Astrocyte of the spinal cord (primary cell): ENCODE results near the gene ZIK1.
A peak's percentile ranks its signal among the peaks of the same experiment; 100 is the strongest.

Experiments
- DNase-seq: peaks from one replicate; pipeline ENCODE4 v3.0.0; 2011; ENCODE audit warnings: low read depth, low spot score
- H3K4me3 ChIP-seq: 2 replicates; pipeline ENCODE4 v1.5.1; 2011; ENCODE audit warnings: low read depth, mild to moderate bottlenecking, low read length, moderate library complexity
- in situ Hi-C: cut with HindIII; loops from 2 replicates; pipeline ENCODE4 v1.10.0; 2017; ENCODE audit warnings: low sequenced_read_pairs
- TF ChIP-seq, protein P1 (sequence below): IDR thresholded peaks from 2 replicates; pipeline ENCODE4 v1.5.1; 2012; ENCODE audit warnings: low read depth, mild to moderate bottlenecking, low read length, inconsistent platforms

The ZIK1 gene

DNA sequence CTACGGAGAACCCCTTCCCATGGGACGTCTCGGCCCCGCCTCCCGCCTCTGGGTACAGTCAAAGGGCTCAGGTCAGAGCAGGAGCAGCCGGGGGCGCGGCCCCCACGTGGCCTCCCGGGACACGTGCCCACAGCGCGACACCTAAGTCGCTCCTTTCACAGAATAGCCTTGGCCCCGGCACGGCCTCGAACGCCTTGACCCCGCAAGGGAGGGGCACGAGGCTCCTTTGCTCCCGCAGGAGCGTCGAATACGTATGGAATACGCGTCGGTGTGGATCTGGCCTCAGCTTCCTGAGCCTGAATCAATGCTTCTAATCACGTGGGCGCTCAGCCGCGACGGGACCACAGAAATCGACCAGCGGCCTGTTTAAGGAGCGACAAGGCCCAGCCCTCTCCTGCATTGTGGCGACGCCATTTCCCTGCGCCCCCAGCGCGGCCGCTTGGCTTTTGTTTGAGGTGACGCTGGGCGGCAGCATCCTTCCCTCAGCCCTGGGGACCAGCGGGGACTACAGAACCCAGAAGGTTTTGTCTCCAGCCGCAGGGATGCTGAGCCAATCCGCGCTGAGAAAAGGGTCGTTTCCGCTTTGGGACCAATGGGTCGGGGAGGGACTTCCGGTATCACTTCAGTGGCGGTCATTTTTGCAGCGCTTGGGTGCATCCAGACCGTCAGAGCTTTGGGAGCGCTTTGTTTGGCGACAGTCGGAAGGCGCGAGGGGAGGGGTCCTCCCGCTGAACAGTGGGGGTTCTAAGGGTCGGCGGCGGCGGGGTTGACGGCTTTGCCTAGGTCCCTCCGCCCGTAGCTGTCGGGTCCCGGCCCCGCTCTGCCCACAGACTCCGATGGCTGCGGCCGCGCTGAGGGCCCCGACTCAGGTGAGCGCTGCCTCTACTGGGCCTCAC is at the start of gene ZIK1:
ZIK1 (plus strand) TSS at position 625 of the 896 bp plus-strand sequence; CDS start at position 837, 212 bp downstream.
- in situ Hi-C loops, result no loop called here
- TF ChIP-seq, protein P1, sequence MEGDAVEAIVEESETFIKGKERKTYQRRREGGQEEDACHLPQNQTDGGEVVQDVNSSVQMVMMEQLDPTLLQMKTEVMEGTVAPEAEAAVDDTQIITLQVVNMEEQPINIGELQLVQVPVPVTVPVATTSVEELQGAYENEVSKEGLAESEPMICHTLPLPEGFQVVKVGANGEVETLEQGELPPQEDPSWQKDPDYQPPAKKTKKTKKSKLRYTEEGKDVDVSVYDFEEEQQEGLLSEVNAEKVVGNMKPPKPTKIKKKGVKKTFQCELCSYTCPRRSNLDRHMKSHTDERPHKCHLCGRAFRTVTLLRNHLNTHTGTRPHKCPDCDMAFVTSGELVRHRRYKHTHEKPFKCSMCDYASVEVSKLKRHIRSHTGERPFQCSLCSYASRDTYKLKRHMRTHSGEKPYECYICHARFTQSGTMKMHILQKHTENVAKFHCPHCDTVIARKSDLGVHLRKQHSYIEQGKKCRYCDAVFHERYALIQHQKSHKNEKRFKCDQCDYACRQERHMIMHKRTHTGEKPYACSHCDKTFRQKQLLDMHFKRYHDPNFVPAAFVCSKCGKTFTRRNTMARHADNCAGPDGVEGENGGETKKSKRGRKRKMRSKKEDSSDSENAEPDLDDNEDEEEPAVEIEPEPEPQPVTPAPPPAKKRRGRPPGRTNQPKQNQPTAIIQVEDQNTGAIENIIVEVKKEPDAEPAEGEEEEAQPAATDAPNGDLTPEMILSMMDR, result no peak
- H3K4me3 ChIP-seq, result peak within 1 kb of the TSS; percentile 67
- peak; percentile 95 for DNase-seq

DNA sequence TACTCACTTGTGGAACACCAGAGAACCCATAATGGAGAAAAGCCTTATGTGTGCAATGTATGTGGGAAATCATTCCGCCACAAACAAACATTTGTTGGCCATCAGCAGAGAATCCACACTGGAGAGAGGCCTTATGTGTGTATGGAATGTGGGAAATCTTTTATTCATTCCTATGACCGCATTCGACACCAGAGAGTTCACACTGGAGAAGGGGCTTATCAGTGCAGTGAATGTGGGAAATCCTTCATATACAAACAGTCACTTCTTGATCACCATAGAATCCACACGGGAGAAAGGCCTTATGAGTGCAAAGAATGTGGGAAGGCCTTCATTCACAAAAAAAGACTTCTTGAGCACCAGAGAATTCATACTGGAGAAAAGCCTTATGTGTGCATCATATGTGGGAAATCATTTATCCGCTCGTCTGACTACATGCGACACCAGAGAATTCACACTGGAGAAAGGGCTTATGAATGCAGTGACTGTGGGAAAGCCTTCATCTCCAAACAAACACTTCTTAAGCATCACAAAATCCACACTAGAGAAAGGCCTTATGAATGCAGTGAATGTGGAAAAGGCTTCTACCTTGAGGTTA is 45.9 kb upstream of the ZIK1 start:
- no peak overlapping the region for H3K4me3 ChIP-seq
- TF ChIP-seq, protein P1, result no peak
- DNase-seq, result peak; percentile 12
- in situ Hi-C loops, result no loop called here

- no peak for DNase-seq
- H3K4me3 ChIP-seq, result no peak overlapping the region
- in situ Hi-C loops, result no loop called here
These were observed 37.4 kb upstream of the ZIK1 start for GRCh38 chr19:57546513-57546912.

GRCh38 chr19:57552432-57552831 is 31.5 kb upstream of the ZIK1 start:
- TF ChIP-seq, protein P1, result no peak
- in situ Hi-C loops, result no loop called here
- DNase-seq, result no peak
- no peak overlapping the region for H3K4me3 ChIP-seq

More at GRCh38 chr19:57546513-57546912, 37.4 kb upstream of the ZIK1 start:
- TF ChIP-seq, protein P1, result no peak

- TF ChIP-seq, protein P1, result no peak
- in situ Hi-C loops, result no loop called here
- DNase-seq, result no peak
These were observed 26.3 kb upstream of the ZIK1 start for GRCh38 chr19:57557659-57558058.

GRCh38 chr19:57558525-57558924 is 25.4 kb upstream of the ZIK1 start:
- TF ChIP-seq, protein P1, result peak; percentile 28
- in situ Hi-C loops, result no loop called here
- peak overlapping the region; percentile 91 for H3K4me3 ChIP-seq
- peak; percentile 28 for DNase-seq

More at GRCh38 chr19:57557659-57558058, 26.3 kb upstream of the ZIK1 start:
- no peak overlapping the region for H3K4me3 ChIP-seq
